H1 (cell line): ENCODE measurements around the gene TP53BP1. TPM values are rescaled to one million over a fixed set of nuclear protein-coding genes. Genes with fewer than 3 reads are reported as not detected.

Source experiments
- CTCF ChIA-PET: fragments of 300-600 bp; sonication (Branson Sonifier 250); formaldehyde crosslinking; loops from one replicate; lab custom pipeline; 2021; ENCODE audit not compliant: partially characterized antibody; lab: Charles Lee
- POLR2A ChIA-PET: fragments of 300-600 bp; sonication (Branson Sonifier 250); formaldehyde crosslinking; loops from one replicate; lab custom pipeline; 2021; ENCODE audit warnings: inconsistent platforms; ENCODE audit not compliant: partially characterized antibody; lab: Charles Lee
- DNase-seq, 2 experiments: peaks; one replicate each; pipeline versions ENCODE4 v3.0.0 to v3.0.0-alpha.2; 2010 to 2022; ENCODE audit warnings: low spot score in 2 of 2, low read depth in 1 of 2, mixed read lengths in 1 of 2
- FAIRE-seq: peaks from 2 replicates; lab custom pipeline; 2011; peaks lifted over from hg19 to GRCh38; lab: Jason Lieb, UNC
- H2AFZ ChIP-seq: 2 replicates; pipeline ENCODE4 v1.8.1; 2012; ENCODE audit warnings: low read length, inconsistent platforms
- H2AK5ac ChIP-seq: 2 replicates; pipeline ENCODE4 v1.6.1; 2013; ENCODE audit warnings: low read depth, low read length
- H2BK120ac ChIP-seq: replicated peaks from 2 replicates; pipeline ENCODE3; 2013; ENCODE audit warnings: low read depth, low read length, inconsistent platforms
- H2BK12ac ChIP-seq: 2 replicates; pipeline ENCODE4 v1.6.1; 2013; ENCODE audit warnings: low read depth, low read length
- H2BK15ac ChIP-seq: 2 replicates; pipeline ENCODE4 v1.6.1; 2013; ENCODE audit warnings: low read length
- H2BK20ac ChIP-seq: 2 replicates; pipeline ENCODE4 v1.6.1; 2013; ENCODE audit warnings: low read length
- H2BK5ac ChIP-seq: 2 replicates; pipeline ENCODE4 v1.6.1; 2013; ENCODE audit warnings: low read depth, low read length
- H3K14ac ChIP-seq: 2 replicates; pipeline ENCODE4 v1.6.1; 2013; ENCODE audit warnings: inconsistent platforms; ENCODE audit not compliant: insufficient read length
- H3K18ac ChIP-seq: 2 replicates; pipeline ENCODE4 v1.6.1; 2013; ENCODE audit warnings: low read length; ENCODE audit errors: extremely low read depth
- H3K23ac ChIP-seq: 2 replicates; pipeline ENCODE4 v1.6.1; 2013; ENCODE audit warnings: inconsistent platforms; ENCODE audit not compliant: insufficient read length
- H3K23me2 ChIP-seq: 2 replicates; pipeline ENCODE4 v1.6.1; 2013; ENCODE audit warnings: low read depth, low read length
- H3K27ac ChIP-seq: 2 replicates; pipeline ENCODE4 v1.6.1; 2011; ENCODE audit warnings: low read depth, low read length, inconsistent platforms
- H3K27me3 ChIP-seq, 4 experiments: replicated peaks in 1 of 4; 1 replicate in 1 of 4; 2 replicates in 3 of 4; pipeline versions ENCODE4 v1.6.1 to v1.8.1; 2011 to 2013; ENCODE audit warnings: low read length in 3 of 4, mild to moderate bottlenecking in 3 of 4, inconsistent platforms in 2 of 4, mixed read lengths in 2 of 4, moderate library complexity in 1 of 4; ENCODE audit not compliant: control insufficient read depth in 3 of 4, insufficient read depth in 3 of 4; ENCODE audit errors: extremely low read depth in 1 of 4
- H3K36me3 ChIP-seq, 4 experiments: 2 replicates each; pipeline versions ENCODE4 v1.6.1 to v1.8.1; 2011 to 2013; ENCODE audit warnings: mild to moderate bottlenecking in 4 of 4, low read length in 3 of 4, moderate library complexity in 2 of 4, control low read depth in 1 of 4, inconsistent platforms in 1 of 4; ENCODE audit not compliant: insufficient read depth in 4 of 4, control insufficient read depth in 2 of 4
- H3K4ac ChIP-seq: replicated peaks from 2 replicates; pipeline ENCODE3; 2013; ENCODE audit warnings: low read length, low read depth, mixed read lengths, inconsistent platforms; ENCODE audit not compliant: insufficient read length
- H3K4me1 ChIP-seq, 4 experiments: replicated peaks in 1 of 4; 1 replicate in 1 of 4; 2 replicates in 3 of 4; pipeline versions ENCODE4 v1.6.1 to v1.8.1; 2011 to 2013; ENCODE audit warnings: low read length in 3 of 4, inconsistent platforms in 2 of 4, mixed read lengths in 1 of 4; ENCODE audit not compliant: insufficient read depth in 4 of 4, control insufficient read depth in 3 of 4
- H3K4me2 ChIP-seq, 2 experiments: 2 replicates each; pipeline versions ENCODE4 v1.6.1 to v1.8.1; 2011 to 2013; ENCODE audit warnings: low read depth in 2 of 2, low read length in 2 of 2, control low read depth in 1 of 2, inconsistent platforms in 1 of 2, mild to moderate bottlenecking in 1 of 2; ENCODE audit not compliant: insufficient read depth in 1 of 2
- H3K4me3 ChIP-seq, 4 experiments: fragments of 200-600, 300-600 bp in 1 of 4; sonication (generic), shearing (Covaris generic), sonication (Bioruptor Twin) in 1 of 4; 2 replicates each; pipeline versions ENCODE4 v1.5.1 to v1.8.1; 2011 to 2016; ENCODE audit warnings: low read length in 4 of 4, low read depth in 3 of 4, control low read depth in 2 of 4, inconsistent platforms in 2 of 4, mild to moderate bottlenecking in 2 of 4, mixed read lengths in 1 of 4, moderate library complexity in 1 of 4; ENCODE audit not compliant: insufficient read depth in 2 of 4; ENCODE audit errors: extremely low read depth in 1 of 4
- H3K56ac ChIP-seq: replicated peaks from 2 replicates; pipeline ENCODE3; 2013; ENCODE audit warnings: low read depth, mild to moderate bottlenecking, mixed read lengths, low read length, inconsistent platforms; ENCODE audit not compliant: insufficient read length
- H3K79me1 ChIP-seq: 2 replicates; pipeline ENCODE4 v1.6.1; 2013; ENCODE audit warnings: low read depth, low read length, control low read depth
- H3K79me2 ChIP-seq, 2 experiments: 2 replicates each; pipeline versions ENCODE4 v1.6.1 to v1.8.1; 2012 to 2013; ENCODE audit warnings: low read length in 2 of 2, mild to moderate bottlenecking in 2 of 2, inconsistent platforms in 1 of 2; ENCODE audit not compliant: insufficient read depth in 2 of 2, control insufficient read depth in 1 of 2
- H3K9ac ChIP-seq, 4 experiments: replicated peaks in 1 of 4; 1 replicate in 1 of 4; 2 replicates in 3 of 4; pipeline versions ENCODE4 v1.6.1 to v1.8.1; 2011 to 2013; ENCODE audit warnings: low read depth in 3 of 4, low read length in 3 of 4, control low read depth in 2 of 4, mild to moderate bottlenecking in 2 of 4, moderate library complexity in 2 of 4, inconsistent platforms in 1 of 4; ENCODE audit errors: extremely low read depth in 1 of 4
- H3K9me3 ChIP-seq, 2 experiments: 2 replicates each; pipeline versions ENCODE4 v1.6.1 to v1.8.1; 2012 to 2013; ENCODE audit warnings: mild to moderate bottlenecking in 2 of 2, moderate library complexity in 2 of 2, control low read depth in 1 of 2, inconsistent platforms in 1 of 2, low read depth in 1 of 2, low read length in 1 of 2, mixed read lengths in 1 of 2; ENCODE audit not compliant: insufficient read depth in 2 of 2
- H4K20me1 ChIP-seq, 2 experiments: replicated peaks in 1 of 2; 2 replicates each; pipeline versions ENCODE3 to v1.8.1; 2011 to 2013; ENCODE audit warnings: inconsistent platforms in 2 of 2, low read length in 2 of 2, mild to moderate bottlenecking in 1 of 2; ENCODE audit not compliant: insufficient read depth in 2 of 2, control insufficient read depth in 1 of 2
- H4K5ac ChIP-seq: 2 replicates; pipeline ENCODE4 v1.6.1; 2013; ENCODE audit warnings: low read length, low read depth, mixed read lengths, inconsistent platforms; ENCODE audit not compliant: insufficient read length
- H4K8ac ChIP-seq: 2 replicates; pipeline ENCODE4 v1.8.0; 2013; ENCODE audit warnings: mild to moderate bottlenecking, moderate library complexity, low read length, inconsistent platforms; ENCODE audit not compliant: insufficient read depth; ENCODE audit errors: extremely low read depth
- H4K91ac ChIP-seq: replicated peaks from 2 replicates; pipeline ENCODE3; 2013; ENCODE audit warnings: low read length, mixed read lengths, inconsistent platforms; ENCODE audit not compliant: insufficient read length
- ASH2L ChIP-seq: fragments of 200-600, 300-600 bp; sonication (generic); IDR thresholded peaks from one replicate; pipeline ENCODE4 v1.7.1; 2017; ENCODE audit warnings: low read length
- CTBP2 ChIP-seq: IDR thresholded peaks from 2 replicates; pipeline ENCODE4 v1.7.0; 2011; ENCODE audit warnings: borderline replicate concordance, mild to moderate bottlenecking, moderate library complexity, mixed read lengths, low read length; ENCODE audit not compliant: insufficient read depth, insufficient read length
- EP300 ChIP-seq, 2 experiments: IDR thresholded peaks; 1 replicate in 1 of 2; 2 replicates in 1 of 2; pipeline ENCODE4 v1.6.1; 2011 to 2012; ENCODE audit warnings: low read depth in 2 of 2, low read length in 2 of 2, mild to moderate bottlenecking in 2 of 2, borderline replicate concordance in 1 of 2, inconsistent platforms in 1 of 2, moderate library complexity in 1 of 2
- KDM5A ChIP-seq: fragments of 200-600 bp; IDR thresholded peaks from 2 replicates; pipeline ENCODE4 v1.7.1; 2012; ENCODE audit warnings: mild to moderate bottlenecking, low read length, inconsistent platforms, mixed read lengths
- POU5F1 ChIP-seq: IDR thresholded peaks from 2 replicates; pipeline ENCODE4 v1.6.1; 2011; ENCODE audit warnings: low read depth, mild to moderate bottlenecking, low read length, moderate library complexity
- YY1 ChIP-seq: IDR thresholded peaks from 2 replicates; pipeline ENCODE4 v1.6.1; 2011; ENCODE audit warnings: low read depth, mild to moderate bottlenecking, low read length
- ZNF274 ChIP-seq: IDR thresholded peaks from 2 replicates; pipeline ENCODE4 v1.7.0; 2012; ENCODE audit warnings: low read length, borderline replicate concordance; ENCODE audit errors: extremely low read depth
- WGBS, 2 experiments: shearing (Covaris generic) in 1 of 2; methylation state at CpG; one replicate each; pipeline versions ENCODE4 v1.1.6 to v1.1.7; 2013 to 2015; ENCODE audit warnings: low lambda C conversion rate in 2 of 2, mixed read lengths in 2 of 2, inconsistent platforms in 1 of 2, low coverage in 1 of 2, missing lambda C conversion rate in 1 of 2; ENCODE audit not compliant: insufficient replicate concordance in 2 of 2, insufficient coverage in 1 of 2, insufficient read length in 1 of 2; ENCODE audit errors: extremely low coverage in 1 of 2, missing lambda C conversion rate in 1 of 2; 5-methylcytosine and 5-hydroxymethylcytosine counted together
- polyA plus RNA-seq, 7 experiments: library from polyadenylated mRNA; depleted of rRNA in 3 of 7; stranded (reverse) in 5 of 7; unstranded in 2 of 7; fragments of >200 nt in 5 of 7; fragments of 200-250 nt in 2 of 7; gene quantifications; 1 replicate in 5 of 7; 2 replicates in 1 of 7; 4 replicates in 1 of 7; pipeline versions ENCODE4 v1.2.1 to v1.2.3, GENCODE V29; 2011 to 2013; ENCODE audit warnings: missing spikeins in 2 of 7, mixed read lengths in 2 of 7
- total RNA-seq: library from RNA; stranded (reverse); fragmentation: NEBNext Ultra II Directional; extraction: Animal tissue kit (Norgen Biotek cat#: 25700); gene quantifications from 2 replicates; pipeline ENCODE4 v1.2.1, GENCODE V29; 2021

TP53BP1 gene
- total and polyA plus RNA-seq, 2 of the 8 experiments (the other 6 are each of a cell fraction or from before 2014, with no cell fraction given): 34.1 to 63.6 TPM

GRCh38 chr15:43361313-43361903, 131.5 kb downstream of the TP53BP1 start:
- Histone ChIP-seq H2BK120ac (no peak overlapping the region), H3K27ac (no peak overlapping the region), H4K5ac (no peak overlapping the region), H3K9ac (no peak overlapping the region), H4K91ac (no peak overlapping the region), H3K27me3 (no peaks in the 10 kb centered on the region), H3K79me2 (no peaks in the 10 kb centered on the region), H3K4me3 (no peak overlapping the region), H3K4me2 (no peak overlapping the region), H2BK20ac (no peak overlapping the region), H3K4ac (no peak overlapping the region), H3K14ac (no peak overlapping the region), H3K18ac (no peak overlapping the region), H2AFZ (no peak overlapping the region), H3K4me1 (no peaks in the 10 kb centered on the region), H2BK5ac (no peak overlapping the region), H2BK15ac (no peak overlapping the region), H3K23ac (no peak overlapping the region), H2BK12ac (no peak overlapping the region), H3K56ac (no peak overlapping the region), H4K8ac (no peak overlapping the region), H3K9me3 (peaks cover 24 to 26% of the 10 kb centered on the region in 2 experiments), H3K79me1 (peaks cover 2% of the 10 kb centered on the region; the same call in 1 of the 2 replicates), H2AK5ac (no peak overlapping the region), H4K20me1 (no peaks in the 10 kb centered on the region), H3K23me2 (no peaks in the 10 kb centered on the region), H3K36me3 (peaks cover 23 to 80% (median 54%) of the 10 kb centered on the region in 4 experiments)
- 94% methylated on average over 7 of the region's 7 CpGs; no CpG with 5 or more reads in 1 of the 2 experiments for WGBS, 2 experiments
- ChIA-PET CTCF (interaction anchor here (0.8 to 2.4 kb wide), 4 partner anchors 9 to 152 kb away, joined by 3 to 11 read pairs (median 6); partner anchors contain the start of genes TUBGCP4 and ZSCAN29), POLR2A (interaction anchor here (1.2 to 5.0 kb wide), 2 partner anchors 9 to 15 kb away, joined by 3 to 26 read pairs; partner anchors contain the start of genes TUBGCP4 and ZSCAN29)
- DNase-seq (no peak), FAIRE-seq (no peak)
- no peak for TF ChIP-seq POU5F1
- TF ChIP-seq YY1: no peak
- no peak for TF ChIP-seq ASH2L
- TF ChIP-seq ZNF274: no peak
- no peak for TF ChIP-seq CTBP2
- TF ChIP-seq KDM5A: no peak
- TF ChIP-seq EP300 (IDR thresholded peaks at IDR 0.05; ENCODE audit: borderline replicate concordance in 1 of 2, low read depth in 2 of 2, low read length in 2 of 2): no peak
